NCI-H1048 (cell line): ENCODE results near the gene PDE4B.

Experiments used
- DNase-seq: peaks from one replicate; lab custom pipeline; 2025; lab: John Stamatoyannopoulos, UW

The PDE4B gene

DNA sequence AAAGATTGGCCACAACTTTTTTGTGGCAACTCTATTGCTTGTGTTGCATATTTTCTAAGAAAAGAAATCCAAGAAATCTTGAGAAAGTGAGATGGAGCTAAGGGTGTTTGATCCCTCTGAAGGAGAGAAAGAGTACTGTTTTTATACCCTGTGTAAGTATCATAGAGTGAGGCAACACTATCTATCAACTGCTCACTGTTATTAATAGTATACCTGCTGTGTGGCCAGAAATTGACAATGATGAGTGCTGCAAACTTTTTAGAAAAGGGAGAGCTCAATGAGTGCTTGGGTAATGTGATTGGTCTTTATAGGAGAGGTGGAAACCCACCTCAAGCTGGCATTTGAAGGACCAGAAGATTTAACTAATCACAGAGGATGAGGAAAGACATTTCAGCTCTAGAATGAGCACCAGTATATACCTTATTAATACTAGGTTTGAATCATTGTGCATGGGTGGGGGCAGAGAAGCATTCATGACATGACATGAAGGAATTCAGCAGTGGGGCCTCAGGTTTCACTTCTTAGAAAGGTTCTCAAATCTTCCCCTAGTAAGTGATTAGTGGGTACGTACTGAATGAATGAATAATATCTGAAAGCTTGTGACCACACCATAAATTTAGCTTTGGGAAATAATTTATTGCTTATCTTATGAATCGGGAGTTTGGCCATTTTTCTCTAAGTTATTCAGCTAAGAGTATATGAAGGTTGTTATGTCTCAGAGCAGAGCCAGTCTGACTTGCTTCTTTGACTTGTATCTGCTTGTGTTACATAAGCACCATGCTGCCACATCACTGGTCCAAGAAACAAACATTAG, 572.1 kb downstream of the PDE4B start:
- no peak for DNase-seq

DNA sequence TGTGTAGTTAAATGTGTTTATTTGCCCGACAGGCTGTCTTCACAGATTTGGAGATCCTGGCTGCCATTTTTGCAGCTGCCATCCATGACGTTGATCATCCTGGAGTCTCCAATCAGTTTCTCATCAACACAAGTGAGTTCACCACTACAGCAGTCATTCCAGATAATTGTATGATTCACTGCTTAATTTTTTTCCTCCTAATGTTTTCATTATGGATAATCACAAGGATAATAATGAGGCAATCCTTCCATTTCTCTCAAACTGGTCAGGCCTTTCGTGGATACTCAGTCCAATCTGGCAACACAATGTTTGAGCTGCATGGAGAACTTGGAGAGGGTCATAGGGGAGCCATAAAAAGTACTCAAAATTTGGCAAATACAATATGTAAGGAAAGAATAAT, 572.9 kb downstream of the PDE4B start:
- DNase-seq: no peak

GRCh38 chr1:66366634-66367033, 573.9 kb downstream of the PDE4B start:
- no peak for DNase-seq

- DNase-seq: no peak
Measured at GRCh38 chr1:66367369-66367768, 574.7 kb downstream of the PDE4B start.

DNA sequence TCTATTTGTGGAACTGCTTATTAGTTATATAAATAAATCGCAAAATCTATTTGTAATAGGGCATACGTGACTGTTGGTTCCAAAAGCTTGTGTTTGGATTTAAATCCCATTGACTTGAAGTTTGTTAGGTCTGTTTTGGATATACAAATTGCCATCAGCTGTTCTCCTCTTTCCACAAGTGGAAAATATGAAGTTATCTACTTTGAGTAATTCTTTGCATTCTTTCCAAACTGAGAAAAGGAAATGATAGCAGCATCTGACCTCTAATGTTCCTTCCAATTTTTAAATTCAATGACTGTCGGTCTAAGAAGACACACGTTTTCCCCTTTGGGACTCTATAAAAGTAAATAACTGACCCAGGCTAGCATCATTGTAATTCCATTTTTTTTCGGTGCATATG, 575.6 kb downstream of the PDE4B start:
- DNase-seq: no peak

DNA sequence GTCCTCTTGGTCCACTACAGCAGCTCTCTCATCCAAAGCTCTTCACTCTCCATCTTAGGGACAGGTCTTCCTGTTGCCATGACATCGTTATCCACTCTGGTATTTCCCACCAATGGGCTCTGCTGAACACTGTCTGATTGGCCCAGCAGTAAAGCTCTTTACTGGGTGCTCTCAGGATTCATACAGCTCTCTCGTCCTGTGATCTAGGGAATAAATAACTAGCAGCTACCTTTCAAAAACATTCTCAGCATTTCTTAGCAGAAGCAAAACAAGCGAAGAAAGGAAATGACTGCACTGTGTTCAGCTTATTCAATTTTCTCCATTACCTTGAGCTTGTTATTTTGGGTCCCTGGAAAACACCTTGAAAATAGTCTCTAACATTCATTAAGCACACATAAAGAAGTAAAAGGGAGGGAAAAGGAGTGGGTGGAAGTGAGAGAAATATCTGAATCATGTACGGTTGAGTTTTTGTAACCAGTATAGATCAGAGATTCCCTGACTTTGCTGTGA, 577.8 kb downstream of the PDE4B start:
- no peak for DNase-seq

- no peak for DNase-seq
Measured at GRCh38 chr1:66371233-66372005, 578.7 kb downstream of the PDE4B start.

DNA sequence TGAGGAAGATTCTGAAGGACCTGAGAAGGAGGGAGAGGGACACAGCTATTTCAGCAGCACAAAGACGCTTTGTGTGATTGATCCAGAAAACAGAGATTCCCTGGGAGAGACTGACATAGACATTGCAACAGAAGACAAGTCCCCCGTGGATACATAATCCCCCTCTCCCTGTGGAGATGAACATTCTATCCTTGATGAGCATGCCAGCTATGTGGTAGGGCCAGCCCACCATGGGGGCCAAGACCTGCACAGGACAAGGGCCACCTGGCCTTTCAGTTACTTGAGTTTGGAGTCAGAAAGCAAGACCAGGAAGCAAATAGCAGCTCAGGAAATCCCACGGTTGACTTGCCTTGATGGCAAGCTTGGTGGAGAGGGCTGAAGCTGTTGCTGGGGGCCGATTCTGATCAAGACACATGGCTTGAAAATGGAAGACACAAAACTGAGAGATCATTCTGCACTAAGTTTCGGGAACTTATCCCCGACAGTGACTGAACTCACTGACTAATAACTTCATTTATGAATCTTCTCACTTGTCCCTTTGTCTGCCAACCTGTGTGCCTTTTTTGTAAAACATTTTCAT, 579.9 kb downstream of the PDE4B start:
- no peak for DNase-seq

DNA sequence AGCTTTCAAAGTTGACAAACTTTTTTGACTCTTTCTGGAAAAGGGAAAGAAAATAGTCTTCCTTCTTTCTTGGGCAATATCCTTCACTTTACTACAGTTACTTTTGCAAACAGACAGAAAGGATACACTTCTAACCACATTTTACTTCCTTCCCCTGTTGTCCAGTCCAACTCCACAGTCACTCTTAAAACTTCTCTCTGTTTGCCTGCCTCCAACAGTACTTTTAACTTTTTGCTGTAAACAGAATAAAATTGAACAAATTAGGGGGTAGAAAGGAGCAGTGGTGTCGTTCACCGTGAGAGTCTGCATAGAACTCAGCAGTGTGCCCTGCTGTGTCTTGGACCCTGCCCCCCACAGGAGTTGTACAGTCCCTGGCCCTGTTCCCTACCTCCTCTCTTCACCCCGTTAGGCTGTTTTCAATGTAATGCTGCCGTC, 580.5 kb downstream of the PDE4B start:
- no peak for DNase-seq

- no peak for DNase-seq
Measured at GRCh38 chr1:66374148-66374547, 581.5 kb downstream of the PDE4B start.

DNA sequence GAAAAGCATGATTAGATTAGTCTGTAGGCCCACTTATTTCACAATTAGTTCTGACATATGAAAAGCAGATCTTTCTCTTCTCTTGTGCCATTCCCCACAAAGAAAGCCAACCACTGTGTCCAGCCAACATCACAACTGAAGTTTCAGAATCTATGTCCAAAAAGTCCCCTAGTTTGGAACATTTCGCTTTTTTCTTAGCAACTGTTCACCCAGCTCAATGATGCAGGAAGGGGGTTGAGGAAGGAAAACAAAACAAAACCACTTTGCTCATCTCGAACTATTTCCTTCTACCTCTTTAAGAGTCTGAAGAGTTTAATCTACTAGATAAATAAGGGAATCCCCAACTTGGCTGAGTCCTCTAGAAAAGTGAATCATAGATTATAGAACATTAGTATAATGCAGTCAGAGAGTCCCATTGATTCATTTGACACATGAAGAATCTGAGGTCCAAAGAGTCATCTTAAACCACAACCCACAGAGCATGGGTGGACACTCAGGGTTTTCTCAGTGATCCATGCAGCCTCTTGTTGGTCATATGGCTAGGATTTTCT, 581.9 kb downstream of the PDE4B start:
- no peak for DNase-seq

- DNase-seq: no peak
Measured at GRCh38 chr1:66375125-66375524, 582.4 kb downstream of the PDE4B start.

DNA sequence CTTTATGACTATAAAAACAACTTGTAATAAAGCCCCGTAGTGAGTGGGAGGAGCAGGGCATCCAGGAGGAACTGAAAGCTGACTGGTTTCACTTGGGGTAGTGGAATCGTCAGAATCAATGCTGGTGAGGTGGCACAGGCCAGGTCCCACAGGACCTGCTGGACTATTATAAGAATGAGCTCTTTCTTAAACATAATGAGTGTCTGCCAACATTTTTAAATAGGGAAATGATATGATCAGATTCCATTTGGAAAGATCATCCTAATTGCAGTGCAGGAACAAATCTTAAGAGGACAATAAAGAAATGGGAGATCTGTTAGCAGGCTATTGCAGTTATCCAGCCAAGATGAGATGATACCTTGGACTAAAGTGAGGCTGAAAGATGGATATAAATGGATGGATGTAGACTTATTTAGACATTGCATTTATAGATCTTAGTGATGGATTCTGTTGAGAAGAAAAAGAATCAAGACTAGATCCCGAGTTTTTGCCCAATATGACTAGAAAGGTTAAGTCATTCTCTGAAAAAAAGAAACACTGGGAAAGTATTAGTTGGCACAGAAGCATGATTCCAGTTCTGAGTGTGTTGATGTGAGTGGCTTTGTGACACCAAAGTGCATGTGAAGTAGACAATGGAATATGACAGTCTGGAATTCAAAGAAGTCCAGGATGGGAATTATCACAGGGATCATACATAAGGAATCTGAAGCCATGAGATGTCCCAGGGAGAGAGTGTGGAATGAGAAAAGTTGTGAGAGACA, 587.9 kb downstream of the PDE4B start:
- no peak for DNase-seq

DNA sequence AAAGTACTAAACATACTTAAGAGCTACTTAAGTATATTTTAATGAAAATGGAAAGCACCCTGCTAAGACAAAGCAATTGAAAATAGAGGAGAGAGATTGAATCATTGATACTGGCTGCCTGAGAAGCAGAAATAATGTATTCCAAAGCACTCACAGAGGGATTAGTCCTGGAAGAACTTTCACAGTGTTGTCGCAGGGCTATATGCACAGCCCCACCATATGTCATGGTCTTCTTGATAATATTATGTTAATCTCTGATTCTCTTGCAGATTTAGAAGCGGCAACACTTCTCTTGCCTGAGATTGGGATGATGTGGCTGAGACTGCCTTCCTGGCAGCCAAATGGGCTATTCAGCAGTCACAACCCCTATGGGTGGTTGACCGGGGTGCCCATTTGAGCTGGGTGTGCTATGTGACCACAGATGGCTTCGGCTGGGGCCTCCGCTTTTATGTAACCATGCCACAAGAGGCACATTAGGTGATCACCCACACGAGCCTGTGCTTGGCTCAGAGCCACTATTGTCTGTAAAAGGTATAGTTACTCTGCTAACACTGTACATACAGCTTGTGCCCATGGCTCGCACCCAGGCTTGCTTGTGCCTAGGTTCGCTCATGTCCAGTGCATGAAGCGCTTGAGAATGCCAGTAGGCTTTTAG, 589.1 kb downstream of the PDE4B start:
- no peak for DNase-seq

- DNase-seq: no peak
Measured at GRCh38 chr1:66383168-66383567, 590.5 kb downstream of the PDE4B start.

DNA sequence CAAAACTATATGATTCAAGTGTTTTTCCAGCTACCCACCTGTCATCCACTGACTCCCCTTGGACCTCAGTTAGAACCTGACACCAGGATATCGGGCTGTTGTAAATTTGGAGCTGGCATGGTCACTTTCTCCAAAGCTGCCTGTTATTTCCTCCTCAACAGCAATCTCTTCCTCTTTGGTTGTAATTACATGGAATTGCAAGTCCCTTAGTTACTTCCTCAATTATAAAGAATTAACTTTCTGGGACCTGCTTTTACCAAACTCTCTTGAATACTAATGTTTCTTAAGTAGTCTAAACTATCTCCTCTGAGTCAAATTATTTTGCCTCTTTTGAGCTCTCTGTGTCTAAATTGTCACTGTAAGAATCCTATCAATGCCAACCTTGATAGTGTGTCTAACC, 590.9 kb downstream of the PDE4B start:
- no peak for DNase-seq

- DNase-seq: no peak
Measured at GRCh38 chr1:66384258-66384921, 591.7 kb downstream of the PDE4B start.

DNA sequence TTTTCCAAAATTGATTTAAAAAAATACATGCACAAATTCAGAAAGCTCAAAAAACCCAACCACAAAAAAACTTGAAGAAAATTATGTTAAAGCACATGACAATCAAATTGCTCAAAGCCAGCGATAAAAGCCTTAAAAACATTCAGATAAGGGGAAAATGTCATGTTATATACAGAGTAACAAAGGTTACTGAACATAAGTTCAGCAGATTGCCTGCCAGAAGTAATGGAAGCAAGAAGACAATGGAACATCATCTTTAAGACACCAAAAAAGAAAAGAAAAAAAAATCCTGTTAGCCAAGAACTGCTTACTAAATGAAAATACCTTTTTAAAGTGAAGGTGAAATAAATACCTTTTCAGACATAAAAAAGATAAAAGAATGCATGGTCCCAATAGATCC, 594.0 kb downstream of the PDE4B start:
- DNase-seq: no peak

- DNase-seq: no peak
Measured at GRCh38 chr1:66388913-66389312, 596.2 kb downstream of the PDE4B start.

- no peak for DNase-seq
Measured at GRCh38 chr1:66393586-66394287, 601.0 kb downstream of the PDE4B start.
